ENCODE measurements around the gene POU2F1. TPM values are rescaled to one million over a fixed set of nuclear protein-coding genes. Genes with fewer than 3 reads are reported as not detected.

Gene POU2F1
- total RNA-seq, 2 experiments from 2014 or later = 18.7 to 52.3 TPM

GRCh38 chr1:167331650-167332049 lies 111.0 kb downstream of the POU2F1 start:
- DNase-seq (ENCODE audit: low spot score) = no peak
- Histone ChIP-seq H3K4me2 (ENCODE audit: low read length) (peak overlapping the region; percentile 99), H3K79me2 (ENCODE audit: insufficient read depth, low read depth, low read length) (peaks cover 76% of the 10 kb centered on the region), H4K20me1 (ENCODE audit: insufficient read depth, low read length) (no peaks in the 10 kb centered on the region), H3K27ac (ENCODE audit: low read depth, low read length, poor library complexity, severe bottlenecking) (peak overlapping the region; percentile 99), H3K4me3 (ENCODE audit: low read depth, low read length, poor library complexity, severe bottlenecking) (peak overlapping the region; percentile 79), H3K9me3 (ENCODE audit: low read length) (peaks cover 11% of the 10 kb centered on the region; the same call in 1 of the 2 replicates), H2AFZ (ENCODE audit: low read length) (peak overlapping the region; percentile 11; the same call in 1 of the 2 replicates), H3K36me3 (ENCODE audit: insufficient read depth, low read length) (peaks cover 41% of the 10 kb centered on the region), H3K4me1 (ENCODE audit: insufficient read depth, low read length, poor library complexity, severe bottlenecking) (peaks cover 52% of the 10 kb centered on the region), H3K9me2 (ENCODE audit: insufficient read depth, low read length) (no peaks in the 10 kb centered on the region)
- ChIA-PET POLR2A (interaction anchor here (0.9 to 4.2 kb wide), 5 partner anchors 11 to 48 kb away, joined by 3 to 19 read pairs (median 5); no protein-coding TSS in a partner anchor), CTCF (ENCODE audit: unreplicated experiment) (interaction anchor here (1.1 kb wide), 1 partner anchor 11 kb away, joined by 3 read pairs; no protein-coding TSS in a partner anchor)
- TF ChIP-seq CTCF (conservative IDR thresholded peaks at IDR 0.05; ENCODE audit: low read length) (no peak), EZH2phosphoT487 (IDR thresholded peaks at IDR 0.05; ENCODE audit: borderline replicate concordance, low read depth, low read length) (no peak)
- BruUV-seq (replicated peaks) = no TSS peak
- intact Hi-C loops (cut with micrococcal nuclease; ENCODE audit: unreplicated experiment) = loop anchor here (1.0 to 5.0 kb wide), 4 partner anchors 26 to 606 kb away; partner anchors contain the start of genes DCAF6 and MPC2

GRCh38 chr1:167332503-167332902 lies 111.8 kb downstream of the POU2F1 start:
- intact Hi-C loops (cut with micrococcal nuclease; ENCODE audit: unreplicated experiment) = loop anchor here (5.0 kb wide), 3 partner anchors 210 to 605 kb away; partner anchors contain the start of genes DCAF6 and MPC2
- Histone ChIP-seq H4K20me1 (ENCODE audit: insufficient read depth, low read length) (no peaks in the 10 kb centered on the region), H3K4me3 (ENCODE audit: low read depth, low read length, poor library complexity, severe bottlenecking) (peak overlapping the region; percentile 79), H3K4me2 (ENCODE audit: low read length) (peak overlapping the region; percentile 99), H3K9me3 (ENCODE audit: low read length) (peaks cover 11% of the 10 kb centered on the region; the same call in 1 of the 2 replicates), H3K79me2 (ENCODE audit: insufficient read depth, low read depth, low read length) (peaks cover 73% of the 10 kb centered on the region), H3K27ac (ENCODE audit: low read depth, low read length, poor library complexity, severe bottlenecking) (peak overlapping the region; percentile 99), H3K4me1 (ENCODE audit: insufficient read depth, low read length, poor library complexity, severe bottlenecking) (peaks cover 44% of the 10 kb centered on the region), H3K36me3 (ENCODE audit: insufficient read depth, low read length) (peaks cover 49% of the 10 kb centered on the region), H3K9me2 (ENCODE audit: insufficient read depth, low read length) (no peaks in the 10 kb centered on the region), H2AFZ (ENCODE audit: low read length) (no peak overlapping the region)
- POLR2A ChIA-PET = interaction anchor here (0.6 to 4.2 kb wide), 9 partner anchors 11 to 477 kb away, joined by 3 to 19 read pairs (median 4); no protein-coding TSS in a partner anchor
- BruUV-seq (replicated peaks) = TSS peak; percentile 6
- TF ChIP-seq EZH2phosphoT487 (IDR thresholded peaks at IDR 0.05; ENCODE audit: borderline replicate concordance, low read depth, low read length) (no peak), CTCF (conservative IDR thresholded peaks at IDR 0.05; ENCODE audit: low read length) (no peak)
- no peak for DNase-seq (ENCODE audit: low spot score)
- CTCF ChIA-PET (ENCODE audit: unreplicated experiment) = interaction anchor here (1.1 kb wide), 1 partner anchor 10 kb away, joined by 3 read pairs; no protein-coding TSS in a partner anchor

GRCh38 chr1:167333124-167333523 lies 112.4 kb downstream of the POU2F1 start:
- Histone ChIP-seq H3K27ac (ENCODE audit: low read depth, low read length, poor library complexity, severe bottlenecking) (peak overlapping the region; percentile 99), H3K4me1 (ENCODE audit: insufficient read depth, low read length, poor library complexity, severe bottlenecking) (peaks cover 37% of the 10 kb centered on the region), H3K4me2 (ENCODE audit: low read length) (peak overlapping the region; percentile 99), H3K79me2 (ENCODE audit: insufficient read depth, low read depth, low read length) (peaks cover 76% of the 10 kb centered on the region), H2AFZ (ENCODE audit: low read length) (peak overlapping the region; percentile 6; the same call in 1 of the 2 replicates), H3K9me3 (ENCODE audit: low read length) (peaks cover 11% of the 10 kb centered on the region; the same call in 1 of the 2 replicates), H3K9me2 (ENCODE audit: insufficient read depth, low read length) (no peaks in the 10 kb centered on the region), H3K4me3 (ENCODE audit: low read depth, low read length, poor library complexity, severe bottlenecking) (peak overlapping the region; percentile 79), H3K36me3 (ENCODE audit: insufficient read depth, low read length) (peaks cover 55% of the 10 kb centered on the region), H4K20me1 (ENCODE audit: insufficient read depth, low read length) (no peaks in the 10 kb centered on the region)
- TF ChIP-seq EZH2phosphoT487 (IDR thresholded peaks at IDR 0.05; ENCODE audit: borderline replicate concordance, low read depth, low read length) (no peak), CTCF (conservative IDR thresholded peaks at IDR 0.05; ENCODE audit: low read length) (no peak)
- ChIA-PET POLR2A (interaction anchor here (0.5 to 4.2 kb wide), 13 partner anchors 11 to 477 kb away, joined by 3 to 19 read pairs (median 4); partner anchors contain the start of gene CREG1), CTCF (ENCODE audit: unreplicated experiment) (no interaction called here)
- intact Hi-C loops (cut with micrococcal nuclease; ENCODE audit: unreplicated experiment) = loop anchor here (5.0 kb wide), 3 partner anchors 209 to 604 kb away; partner anchors contain the start of genes DCAF6 and MPC2
- BruUV-seq (replicated peaks) = no TSS peak
- peak; percentile 36 for DNase-seq (ENCODE audit: low spot score)
